Activated naive CD4-positive, alpha-beta T cell treated with anti-CD3 and anti-CD28 coated beads, Interleukin-2, amount 10 ng/mL, durations not matched to agents 7 days and 5 days (primary cell): ENCODE measurements around the gene USP3.
A peak's percentile ranks its signal among the peaks of the same experiment; 100 is the strongest.
"Not testable (repeated sequence)": the region's sequence is repeated elsewhere in the genome, so short reads cannot be mapped to it uniquely, and the experiment has no call there.

ENCODE experiments used
- CTCF ChIA-PET: fragments of 350-600 bp; sonication (Branson Sonifier 250); formaldehyde crosslinking; loops from one replicate; lab custom pipeline; 2021; ENCODE audit warnings: antibody characterized with exemption; lab: Charles Lee
- DNase-seq: peaks from one replicate; pipeline ENCODE4 v3.0.0-alpha.2; 2020
- H3K27ac Mint-ChIP-seq: one replicate; pipeline ENCODE4 v1.8.0; 2021; ENCODE audit warnings: mild to moderate bottlenecking, moderate library complexity, mixed read lengths
- H3K27me3 Mint-ChIP-seq: one replicate; pipeline ENCODE4 v1.8.0; 2021; ENCODE audit warnings: mild to moderate bottlenecking, mixed read lengths
- H3K36me3 Mint-ChIP-seq: one replicate; pipeline ENCODE4 v1.8.0; 2021; ENCODE audit warnings: mixed read lengths
- H3K4me1 Mint-ChIP-seq: one replicate; pipeline ENCODE4 v1.8.0; 2021; ENCODE audit warnings: mixed read lengths
- H3K4me3 Mint-ChIP-seq: one replicate; pipeline ENCODE4 v1.8.0; 2021; ENCODE audit warnings: mild to moderate bottlenecking, moderate library complexity, mixed read lengths
- H3K9me3 Mint-ChIP-seq: one replicate; pipeline ENCODE4 v1.8.0; 2021; ENCODE audit warnings: mixed read lengths

Gene USP3

DNA sequence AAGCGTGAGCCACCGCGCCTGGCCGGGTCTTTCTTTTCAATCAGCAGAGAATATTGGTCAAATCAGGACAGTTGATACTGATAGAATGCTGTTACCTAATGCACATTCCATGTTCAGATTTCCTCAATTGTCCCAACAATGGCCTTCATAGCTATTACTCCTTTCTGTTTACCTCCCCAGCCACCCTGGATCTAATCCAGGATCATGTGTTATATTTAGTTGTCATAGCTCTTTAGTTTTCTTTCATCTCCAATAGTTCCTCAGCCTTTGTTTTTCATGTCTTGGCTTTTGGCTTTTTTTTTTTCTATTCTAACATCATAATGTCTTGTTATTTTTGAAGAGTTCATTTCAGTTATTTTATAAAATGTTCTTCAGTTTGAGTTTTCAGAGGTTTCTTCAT, 14.6 kb downstream of the USP3 start:
- H3K9me3 Mint-ChIP-seq: no peaks in the 10 kb centered on the region
- H3K4me1 Mint-ChIP-seq: peaks cover 45% of the 10 kb centered on the region
- H3K36me3 Mint-ChIP-seq: peaks cover 6% of the 10 kb centered on the region
- no peak for DNase-seq
- H3K27me3 Mint-ChIP-seq: no peaks in the 10 kb centered on the region
- CTCF ChIA-PET: no interaction called here
- no peak overlapping the region for H3K27ac Mint-ChIP-seq
- H3K4me3 Mint-ChIP-seq: no peak overlapping the region

DNA sequence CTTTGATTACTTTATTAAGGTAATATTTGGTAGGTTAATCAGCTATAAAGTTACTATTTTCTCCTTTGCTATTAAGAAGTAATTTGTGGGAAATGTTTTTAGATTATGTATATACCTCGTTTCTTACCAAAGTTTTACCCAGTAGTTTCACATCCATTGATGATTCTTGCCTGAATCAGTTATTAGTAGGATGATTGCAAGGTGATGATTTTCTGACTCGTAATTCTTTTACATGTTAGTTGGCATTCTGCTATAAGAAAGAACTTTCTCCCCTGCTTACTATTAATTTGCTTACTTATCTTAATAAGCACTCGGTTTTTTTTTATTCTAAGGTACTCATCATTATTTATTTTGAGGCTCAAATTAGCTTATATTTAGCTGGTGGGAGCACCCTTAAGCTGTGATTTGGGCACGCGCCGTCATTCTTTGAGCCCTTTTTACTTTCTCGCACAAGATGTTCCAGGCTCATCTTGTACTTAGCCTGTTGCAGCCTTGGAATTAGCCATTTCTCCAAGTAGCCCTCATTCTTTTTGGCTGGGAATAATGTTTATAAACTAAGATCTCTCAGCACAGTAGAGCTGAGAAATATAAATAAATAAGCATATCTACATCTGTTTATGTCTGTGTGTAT, 15.3 kb downstream of the USP3 start:
- no peaks in the 10 kb centered on the region for H3K27me3 Mint-ChIP-seq
- CTCF ChIA-PET: interaction anchor here (1.4 kb wide), 1 partner anchor 13 kb away, joined by 3 read pairs; no protein-coding TSS in a partner anchor
- H3K36me3 Mint-ChIP-seq: peaks cover 10% of the 10 kb centered on the region
- no peak for DNase-seq
- H3K4me3 Mint-ChIP-seq: no peak overlapping the region
- H3K9me3 Mint-ChIP-seq: no peaks in the 10 kb centered on the region
- H3K27ac Mint-ChIP-seq: no peak overlapping the region
- H3K4me1 Mint-ChIP-seq: peaks cover 45% of the 10 kb centered on the region

DNA sequence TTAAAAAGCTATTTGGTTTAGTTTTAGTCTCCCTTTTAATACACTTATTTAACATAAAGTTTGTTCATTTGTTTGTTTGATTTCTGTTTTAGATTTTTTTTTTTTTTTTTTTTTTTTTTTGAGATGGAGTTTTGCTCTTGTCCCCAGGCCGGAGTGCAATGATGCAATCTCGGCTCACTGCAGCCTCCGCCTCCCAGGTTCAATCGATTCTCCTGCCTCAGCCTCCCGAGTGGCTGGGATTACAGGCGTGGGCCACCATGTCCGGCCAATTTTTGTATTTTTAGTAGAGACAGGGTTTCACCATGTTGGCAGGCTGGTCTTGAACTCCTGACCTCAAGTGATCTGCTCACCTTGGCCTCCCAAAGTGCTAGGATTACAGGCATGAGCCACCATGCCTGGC, 16.1 kb downstream of the USP3 start:
- not testable (repeated sequence) for H3K27me3 Mint-ChIP-seq, H3K9me3 Mint-ChIP-seq, H3K27ac Mint-ChIP-seq, DNase-seq, H3K4me3 Mint-ChIP-seq
- CTCF ChIA-PET: interaction anchor here (1.4 kb wide), 1 partner anchor 12 kb away, joined by 3 read pairs; no protein-coding TSS in a partner anchor
- peaks cover 42% of the 10 kb centered on the region for H3K4me1 Mint-ChIP-seq
- peaks cover 10% of the 10 kb centered on the region for H3K36me3 Mint-ChIP-seq

DNA sequence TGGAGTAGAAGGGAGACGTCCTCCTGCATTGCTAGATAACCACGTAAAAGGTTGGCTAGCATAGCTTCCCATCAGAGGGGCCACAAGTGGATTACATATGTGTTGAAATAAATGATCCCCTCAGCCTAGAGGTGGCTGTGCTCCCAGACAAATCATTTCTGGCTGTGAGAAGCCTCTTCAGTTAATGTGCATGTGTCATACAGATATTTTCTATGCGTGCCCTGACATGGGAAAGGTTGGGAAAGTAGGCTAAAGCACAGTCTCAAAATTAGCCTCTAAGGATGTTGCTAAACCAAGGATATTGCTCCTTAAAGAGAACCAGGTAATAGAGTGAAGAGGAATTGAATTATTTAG, 17.8 kb downstream of the USP3 start:
- H3K27ac Mint-ChIP-seq: no peak overlapping the region
- H3K36me3 Mint-ChIP-seq: peaks cover 10% of the 10 kb centered on the region
- no peak overlapping the region for H3K4me3 Mint-ChIP-seq
- peaks cover 35% of the 10 kb centered on the region for H3K4me1 Mint-ChIP-seq
- CTCF ChIA-PET: interaction anchor here (1.1 to 2.1 kb wide), 3 partner anchors 12 to 88 kb away, joined by 3 to 4 read pairs (median 3); no protein-coding TSS in a partner anchor
- H3K27me3 Mint-ChIP-seq: no peaks in the 10 kb centered on the region
- H3K9me3 Mint-ChIP-seq: no peaks in the 10 kb centered on the region
- no peak for DNase-seq

DNA sequence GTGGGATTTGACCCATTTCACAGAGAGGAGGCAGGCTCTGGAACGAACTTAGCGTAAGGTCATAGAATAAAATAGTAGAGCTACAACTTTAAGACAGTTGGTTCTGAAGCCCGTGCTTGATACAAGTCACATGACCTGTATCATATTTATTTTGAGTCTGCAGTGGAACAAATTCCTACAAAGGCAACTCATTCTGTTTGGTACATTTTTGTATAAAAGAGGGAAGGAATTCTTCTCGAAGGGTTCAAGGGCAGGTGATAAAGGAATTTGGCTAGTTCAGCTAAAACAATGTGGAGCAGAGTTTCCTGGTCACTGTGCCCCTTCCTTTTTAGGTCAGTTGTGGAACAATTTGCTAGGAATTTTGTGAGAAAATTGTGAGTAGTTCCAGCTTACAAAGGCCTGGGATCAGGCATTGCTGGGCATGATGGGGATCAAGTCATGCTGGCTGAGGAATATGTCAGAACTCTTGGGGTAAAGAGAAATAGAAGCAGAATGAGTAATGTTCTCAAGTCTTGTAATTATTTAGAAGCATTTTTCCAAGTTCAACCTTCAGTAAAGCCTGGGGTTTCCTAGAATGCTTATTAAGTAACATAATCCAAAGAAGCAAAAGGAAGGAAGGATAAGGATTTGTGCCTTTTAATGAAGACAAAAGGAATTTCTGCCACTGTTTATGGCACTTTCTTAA, 19.1 kb downstream of the USP3 start:
- H3K27me3 Mint-ChIP-seq: no peaks in the 10 kb centered on the region
- H3K4me1 Mint-ChIP-seq: peaks cover 30% of the 10 kb centered on the region
- peaks cover 11% of the 10 kb centered on the region for H3K36me3 Mint-ChIP-seq
- no peak for DNase-seq
- CTCF ChIA-PET: interaction anchor here (2.1 kb wide), 1 partner anchor 86 kb away, joined by 4 read pairs; no protein-coding TSS in a partner anchor
- no peak overlapping the region for H3K4me3 Mint-ChIP-seq
- H3K9me3 Mint-ChIP-seq: no peaks in the 10 kb centered on the region
- no peak overlapping the region for H3K27ac Mint-ChIP-seq

DNA sequence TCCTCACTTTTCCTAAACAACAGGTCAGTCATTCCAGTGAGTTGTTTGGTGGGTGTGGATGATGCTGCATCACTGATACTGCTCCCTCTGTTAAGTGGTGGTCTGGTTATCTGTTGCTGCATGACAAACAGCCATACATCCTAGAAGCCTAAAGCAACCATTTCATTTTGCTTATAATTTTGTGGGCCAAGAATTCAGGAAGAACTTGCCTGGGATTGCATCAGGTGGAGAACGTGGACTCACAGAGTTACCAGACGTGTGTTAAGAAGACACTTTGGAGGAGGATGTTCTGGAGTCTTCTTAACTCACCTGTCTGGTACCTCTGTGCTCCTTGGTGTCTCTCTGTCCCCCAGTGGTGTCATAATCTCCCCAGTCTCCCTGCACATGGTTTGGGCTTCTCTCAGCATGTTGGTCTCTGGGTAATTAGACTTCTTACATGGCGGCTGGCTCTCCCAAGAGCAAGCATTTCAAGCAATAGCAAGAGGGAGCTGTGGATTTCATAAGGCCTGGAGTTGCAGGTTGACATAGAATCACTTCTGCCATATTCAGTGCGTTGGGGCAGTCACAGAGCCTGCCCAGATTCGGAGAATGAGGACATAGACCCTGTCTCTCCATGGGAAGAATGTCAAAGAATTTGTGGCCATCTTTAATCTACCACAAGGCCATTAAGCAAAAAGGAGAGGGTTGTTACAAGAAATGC, 20.1 kb downstream of the USP3 start:
- CTCF ChIA-PET: no interaction called here
- Mint-ChIP-seq H3K36me3 (peaks cover 13% of the 10 kb centered on the region), H3K4me1 (peaks cover 29% of the 10 kb centered on the region), H3K27ac (no peak overlapping the region), H3K4me3 (no peak overlapping the region), H3K27me3 (no peaks in the 10 kb centered on the region), H3K9me3 (no peaks in the 10 kb centered on the region)
- DNase-seq: no peak

DNA sequence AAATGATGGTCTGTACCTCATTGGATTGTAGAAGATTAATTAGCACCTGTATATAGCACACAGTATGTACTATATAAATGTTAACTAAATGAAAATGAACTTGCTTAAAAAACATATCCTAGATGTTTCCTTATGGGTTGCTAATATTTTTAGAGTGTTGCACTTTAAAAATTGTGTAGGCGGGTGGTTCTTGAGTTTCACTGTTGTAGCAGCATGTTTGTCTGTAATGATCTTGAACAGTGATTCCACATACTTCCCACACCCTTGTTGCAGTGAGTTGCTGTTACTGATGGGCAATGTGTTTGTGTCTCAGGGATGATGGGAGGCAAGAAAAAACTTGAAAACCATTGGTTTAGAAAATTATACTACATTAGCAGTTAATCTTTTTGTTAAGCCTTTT, 22.0 kb downstream of the USP3 start:
- no peaks in the 10 kb centered on the region for H3K9me3 Mint-ChIP-seq
- peaks cover 22% of the 10 kb centered on the region for H3K36me3 Mint-ChIP-seq
- H3K27ac Mint-ChIP-seq: no peak overlapping the region
- DNase-seq: no peak
- no peaks in the 10 kb centered on the region for H3K27me3 Mint-ChIP-seq
- H3K4me1 Mint-ChIP-seq: peaks cover 44% of the 10 kb centered on the region
- H3K4me3 Mint-ChIP-seq: no peak overlapping the region
- CTCF ChIA-PET: no interaction called here

DNA sequence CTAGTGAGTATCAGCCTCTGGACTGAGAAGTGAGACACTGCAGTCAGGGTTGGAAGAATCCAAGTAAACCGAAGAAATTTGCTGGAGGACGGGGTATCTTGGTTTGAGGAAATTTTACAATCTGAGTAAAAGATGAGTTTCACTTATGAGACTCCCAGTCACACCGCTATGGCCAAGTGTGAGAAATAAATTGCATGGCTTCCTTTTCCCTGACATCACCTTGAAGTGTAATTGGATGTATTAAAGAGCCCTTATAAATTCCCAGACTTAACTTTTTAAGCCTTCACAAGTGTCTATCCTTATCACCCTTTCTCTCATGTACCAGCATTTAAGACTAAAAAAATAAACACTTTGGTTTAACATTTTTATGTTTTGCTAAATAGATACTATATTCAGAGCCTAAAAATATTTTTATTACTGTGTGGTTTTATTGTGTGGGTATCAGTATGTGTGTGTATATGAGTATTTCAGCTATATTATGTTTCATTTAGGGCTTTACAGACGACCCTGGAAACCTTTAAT, 23.8 kb downstream of the USP3 start:
- peaks cover 29% of the 10 kb centered on the region for H3K36me3 Mint-ChIP-seq
- DNase-seq: no peak
- no peak overlapping the region for H3K4me3 Mint-ChIP-seq
- CTCF ChIA-PET: no interaction called here
- no peak overlapping the region for H3K27ac Mint-ChIP-seq
- peaks cover 43% of the 10 kb centered on the region for H3K4me1 Mint-ChIP-seq
- no peaks in the 10 kb centered on the region for H3K9me3 Mint-ChIP-seq
- H3K27me3 Mint-ChIP-seq: no peaks in the 10 kb centered on the region

DNA sequence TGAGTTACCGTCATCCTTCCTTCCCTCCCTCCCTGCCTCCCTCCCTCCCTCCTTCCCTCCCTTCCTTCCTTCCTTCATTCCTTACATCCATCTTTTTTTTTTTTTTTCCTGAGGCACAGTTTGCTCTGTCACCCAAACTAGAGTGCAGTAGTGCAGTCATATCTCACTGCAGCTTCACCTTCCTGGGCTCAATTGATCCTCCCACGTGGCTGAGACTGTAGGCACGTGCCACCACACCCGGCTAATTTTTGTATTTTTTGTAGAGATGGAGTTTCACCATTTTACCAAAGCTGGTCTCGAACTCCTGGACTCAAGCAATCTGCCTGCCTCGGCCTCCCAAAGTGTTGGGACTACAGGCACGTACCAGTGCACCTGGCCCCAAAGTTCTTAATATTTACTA, 25.8 kb downstream of the USP3 start:
- Mint-ChIP-seq H3K4me1 (peaks cover 31% of the 10 kb centered on the region), H3K27ac (no peak overlapping the region), H3K27me3 (no peaks in the 10 kb centered on the region), H3K4me3 (no peak overlapping the region), H3K36me3 (peaks cover 24% of the 10 kb centered on the region), H3K9me3 (no peaks in the 10 kb centered on the region)
- CTCF ChIA-PET: interaction anchor here (1.0 kb wide), 1 partner anchor 43 kb away, joined by 3 read pairs; no protein-coding TSS in a partner anchor
- DNase-seq: no peak

DNA sequence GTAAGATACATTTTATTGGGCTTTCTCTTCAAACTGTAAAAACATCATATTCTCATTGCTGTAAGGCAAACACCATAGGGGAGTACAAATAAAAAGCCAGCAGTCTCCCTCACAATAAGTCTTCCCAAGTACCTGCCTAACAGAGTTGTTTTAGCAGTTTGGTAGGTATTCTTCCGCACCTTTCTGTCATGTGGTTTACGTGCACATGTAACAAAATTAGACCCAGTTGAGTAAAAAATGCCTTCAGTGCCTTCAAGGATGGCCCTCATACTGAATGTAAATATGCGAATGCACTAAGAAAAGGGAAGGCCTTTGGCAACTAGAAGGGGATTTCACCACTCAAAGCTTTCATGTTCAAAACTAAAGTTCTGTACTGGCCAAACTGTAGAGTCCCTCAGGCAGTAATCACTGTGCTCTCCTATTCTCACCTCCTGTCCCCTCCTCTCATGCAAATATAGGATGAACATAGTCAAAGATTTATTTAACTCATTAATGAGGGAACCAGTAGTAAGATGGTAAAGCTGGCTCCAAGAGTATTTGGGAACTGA, 26.4 kb downstream of the USP3 start:
- DNase-seq: no peak
- Mint-ChIP-seq H3K27me3 (no peaks in the 10 kb centered on the region), H3K27ac (no peak overlapping the region), H3K36me3 (peaks cover 29% of the 10 kb centered on the region), H3K4me3 (no peak overlapping the region), H3K9me3 (no peaks in the 10 kb centered on the region), H3K4me1 (peaks cover 34% of the 10 kb centered on the region)
- CTCF ChIA-PET: interaction anchor here (1.0 kb wide), 1 partner anchor 43 kb away, joined by 3 read pairs; no protein-coding TSS in a partner anchor

DNA sequence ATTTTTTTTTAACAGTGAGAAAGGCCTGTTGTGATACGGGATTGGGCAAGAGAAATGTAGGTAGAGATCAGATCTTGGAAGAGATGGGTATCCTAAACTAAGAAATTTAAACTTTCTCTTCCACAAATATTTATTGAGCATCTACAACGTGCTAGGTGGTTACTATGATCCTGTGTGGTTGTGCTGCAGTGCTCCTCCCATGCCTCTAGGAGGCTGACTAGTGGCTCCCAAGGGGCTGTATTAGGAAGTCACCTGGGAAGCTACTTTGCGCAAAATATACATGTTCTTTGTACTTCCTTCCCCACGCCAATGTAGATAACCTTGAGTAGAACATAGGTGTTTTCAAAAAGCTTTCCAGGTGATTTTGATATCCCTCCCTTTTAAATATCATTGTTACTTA, 27.2 kb downstream of the USP3 start:
- no peak for DNase-seq
- Mint-ChIP-seq H3K27me3 (no peaks in the 10 kb centered on the region), H3K4me1 (peaks cover 37% of the 10 kb centered on the region), H3K9me3 (no peaks in the 10 kb centered on the region), H3K4me3 (no peak overlapping the region), H3K27ac (no peak overlapping the region), H3K36me3 (peaks cover 33% of the 10 kb centered on the region)
- CTCF ChIA-PET: interaction anchor here (1.0 kb wide), 1 partner anchor 44 kb away, joined by 3 read pairs; no protein-coding TSS in a partner anchor

DNA sequence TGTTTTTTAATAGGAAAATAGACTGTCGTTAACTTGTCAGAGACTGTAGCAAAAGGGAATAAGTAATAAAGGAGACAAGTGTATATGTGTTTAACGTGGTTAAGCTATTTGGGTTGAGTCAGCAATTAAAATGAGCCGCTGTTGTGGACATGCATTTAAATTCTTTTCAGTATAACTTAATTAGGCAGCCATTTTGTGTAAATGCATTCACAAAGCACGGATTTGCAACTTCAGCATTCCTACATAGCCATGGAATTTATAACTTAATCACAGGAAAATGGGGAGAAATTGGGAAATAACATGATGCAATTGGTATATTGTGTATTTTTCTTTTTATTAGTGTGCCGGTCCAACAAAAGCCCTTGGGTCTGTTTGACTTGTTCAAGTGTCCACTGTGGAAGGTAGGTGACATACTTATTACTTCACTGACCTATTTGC, 27.9 kb downstream of the USP3 start:
- H3K27ac Mint-ChIP-seq: no peak overlapping the region
- CTCF ChIA-PET: interaction anchor here (0.5 to 1.0 kb wide), 2 partner anchors 12 to 21 kb away, joined by 3 read pairs; no protein-coding TSS in a partner anchor
- no peaks in the 10 kb centered on the region for H3K9me3 Mint-ChIP-seq
- DNase-seq: no peak
- peaks cover 34% of the 10 kb centered on the region for H3K36me3 Mint-ChIP-seq
- H3K4me1 Mint-ChIP-seq: peaks cover 35% of the 10 kb centered on the region
- no peak overlapping the region for H3K4me3 Mint-ChIP-seq
- H3K27me3 Mint-ChIP-seq: no peaks in the 10 kb centered on the region

DNA sequence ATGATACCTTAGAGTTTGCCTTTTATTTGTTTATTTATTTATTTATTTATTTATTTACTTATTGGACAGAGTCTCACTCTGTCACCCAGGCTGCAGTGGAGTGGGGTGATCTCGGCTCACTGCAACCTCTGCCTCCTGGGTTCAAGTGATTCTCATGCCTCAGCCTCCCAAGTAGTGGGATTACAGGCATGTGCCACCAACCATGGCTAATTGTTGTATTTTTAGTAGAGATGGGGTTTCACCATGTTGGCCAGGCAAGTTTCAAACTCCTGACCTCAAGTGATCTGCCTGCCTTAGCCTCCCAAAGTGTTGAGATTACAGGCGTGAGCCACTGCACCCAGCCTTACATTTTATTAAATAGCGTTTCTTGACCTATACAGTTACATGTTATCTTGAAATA, 30.5 kb downstream of the USP3 start:
- DNase-seq, H3K9me3 Mint-ChIP-seq, CTCF ChIA-PET, H3K4me3 Mint-ChIP-seq, H3K27me3 Mint-ChIP-seq, H3K27ac Mint-ChIP-seq: not testable (repeated sequence)
- Mint-ChIP-seq H3K36me3 (peaks cover 46% of the 10 kb centered on the region), H3K4me1 (peaks cover 24% of the 10 kb centered on the region)

DNA sequence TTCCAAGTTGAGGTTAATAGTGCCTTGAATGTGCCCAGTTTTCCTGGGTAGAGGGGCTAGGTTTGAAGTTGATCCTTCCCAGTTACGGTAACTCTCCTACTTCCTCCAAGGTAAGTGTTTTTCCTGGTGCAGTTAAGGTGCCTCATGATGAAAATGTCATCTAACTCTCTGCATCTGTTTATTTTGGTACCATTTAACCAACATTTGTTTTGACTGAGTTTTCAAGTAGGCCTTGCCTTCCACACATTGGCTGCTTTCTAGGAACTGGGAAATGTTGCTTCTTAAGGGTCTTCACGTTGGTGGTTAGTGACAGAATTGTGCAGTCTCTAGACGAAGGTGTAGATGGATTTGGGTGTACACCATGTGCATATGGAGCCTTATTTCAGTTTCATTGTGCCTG, 31.3 kb downstream of the USP3 start:
- CTCF ChIA-PET: no interaction called here
- H3K36me3 Mint-ChIP-seq: peaks cover 48% of the 10 kb centered on the region
- H3K27me3 Mint-ChIP-seq: no peaks in the 10 kb centered on the region

More for the DNA sequence above, 31.3 kb downstream of the USP3 start:
- Mint-ChIP-seq H3K9me3 (no peaks in the 10 kb centered on the region), H3K27ac (peak overlapping the region; percentile 31), H3K4me3 (no peak overlapping the region), H3K4me1 (peaks cover 16% of the 10 kb centered on the region)
- no peak for DNase-seq
